H9 (cell line): Measurements from ENCODE around the gene RAB15. TPM values are rescaled to one million over a fixed set of nuclear protein-coding genes. Genes with fewer than 3 reads are reported as not detected.

Experiments
- DNase-seq: peaks from one replicate; pipeline ENCODE4 v3.0.0-alpha.2; 2017
- H2AFZ ChIP-seq: one replicate; pipeline ENCODE4 v1.6.1; 2013; ENCODE audit warnings: mild to moderate bottlenecking, low read length, control low read depth, moderate library complexity
- H2AK5ac ChIP-seq: 2 replicates; pipeline ENCODE4 v1.6.1; 2013; ENCODE audit warnings: low read length, control low read depth, mixed read lengths; ENCODE audit not compliant: insufficient read length
- H2BK120ac ChIP-seq: one replicate; pipeline ENCODE4 v1.6.1; 2013; ENCODE audit warnings: low read depth, mild to moderate bottlenecking, low read length, control low read depth, inconsistent platforms; ENCODE audit not compliant: poor library complexity, severe bottlenecking
- H2BK12ac ChIP-seq: 2 replicates; pipeline ENCODE4 v1.6.1; 2013; ENCODE audit warnings: low read length, control low read depth, mixed read lengths, low read depth; ENCODE audit not compliant: insufficient read length
- H2BK15ac ChIP-seq: 2 replicates; pipeline ENCODE4 v1.6.1; 2013; ENCODE audit warnings: low read depth, low read length, control low read depth
- H2BK20ac ChIP-seq: one replicate; pipeline ENCODE4 v1.6.1; 2013; ENCODE audit warnings: low read depth, mild to moderate bottlenecking, low read length, control low read depth, inconsistent platforms; ENCODE audit not compliant: poor library complexity, severe bottlenecking
- H2BK5ac ChIP-seq: 2 replicates; pipeline ENCODE4 v1.6.1; 2013; ENCODE audit warnings: low read length, control low read depth, mixed read lengths; ENCODE audit not compliant: insufficient read length
- H3K14ac ChIP-seq: 2 replicates; pipeline ENCODE4 v1.6.1; 2013; ENCODE audit warnings: low read length, control low read depth; ENCODE audit not compliant: insufficient read depth
- H3K18ac ChIP-seq: 2 replicates; pipeline ENCODE4 v1.6.1; 2013; ENCODE audit warnings: low read depth, mild to moderate bottlenecking, mixed read lengths, low read length, control low read depth; ENCODE audit not compliant: insufficient read length
- H3K23ac ChIP-seq: 2 replicates; pipeline ENCODE4 v1.6.1; 2013; ENCODE audit warnings: low read length, control low read depth, mixed read lengths, low read depth; ENCODE audit not compliant: insufficient read length
- H3K23me2 ChIP-seq: 2 replicates; pipeline ENCODE4 v1.6.1; 2013; ENCODE audit warnings: low read depth, mild to moderate bottlenecking, mixed read lengths, low read length, control low read depth; ENCODE audit not compliant: insufficient read length, poor library complexity, severe bottlenecking
- H3K27ac ChIP-seq: 2 replicates; pipeline ENCODE4 v1.5.1; 2013; ENCODE audit warnings: low read length, control low read depth, mixed read lengths, low read depth; ENCODE audit not compliant: insufficient read length
- H3K27me3 ChIP-seq: 2 replicates; pipeline ENCODE4 v1.6.1; 2013; ENCODE audit warnings: low read length, control low read depth, inconsistent platforms; ENCODE audit not compliant: insufficient read depth
- H3K4ac ChIP-seq: 2 replicates; pipeline ENCODE4 v1.6.1; 2013; ENCODE audit warnings: low read depth, mild to moderate bottlenecking, control low read depth, inconsistent platforms, low read length, moderate library complexity
- H3K4me1 ChIP-seq: 2 replicates; pipeline ENCODE4 v1.6.1; 2013; ENCODE audit warnings: low read length, control low read depth, inconsistent platforms; ENCODE audit not compliant: insufficient read depth
- H3K4me2 ChIP-seq: 2 replicates; pipeline ENCODE4 v1.6.1; 2013; ENCODE audit warnings: low read length, control low read depth, mixed read lengths; ENCODE audit not compliant: insufficient read length, insufficient read depth
- H3K56ac ChIP-seq: 2 replicates; pipeline ENCODE4 v1.6.1; 2013; ENCODE audit warnings: low read depth, mild to moderate bottlenecking, mixed read lengths, low read length, control low read depth; ENCODE audit not compliant: insufficient read length
- H3K79me1 ChIP-seq: 2 replicates; pipeline ENCODE4 v1.6.1; 2013; ENCODE audit warnings: low read depth, mild to moderate bottlenecking, moderate library complexity, low read length, control low read depth, inconsistent platforms; ENCODE audit not compliant: insufficient read depth, poor library complexity, severe bottlenecking
- H3K79me2 ChIP-seq: 2 replicates; pipeline ENCODE4 v1.6.1; 2013; ENCODE audit warnings: low read length, control low read depth, inconsistent platforms; ENCODE audit not compliant: insufficient read depth
- H3K9ac ChIP-seq: 2 replicates; pipeline ENCODE4 v1.6.1; 2013; ENCODE audit warnings: low read length, control low read depth, mixed read lengths; ENCODE audit not compliant: insufficient read length; ENCODE audit errors: extremely low read depth
- H3K9me3 ChIP-seq: one replicate; pipeline ENCODE4 v1.6.1; 2013; ENCODE audit warnings: low read depth, low read length, inconsistent platforms; ENCODE audit not compliant: control insufficient read depth
- H3T11ph ChIP-seq: one replicate; pipeline ENCODE4 v1.6.1; 2013; ENCODE audit warnings: mild to moderate bottlenecking, low read length, control low read depth, inconsistent platforms
- H4K20me1 ChIP-seq: one replicate; pipeline ENCODE4 v1.6.1; 2013; ENCODE audit not compliant: control insufficient read depth, insufficient read length, insufficient read depth
- H4K5ac ChIP-seq: 2 replicates; pipeline ENCODE4 v1.6.1; 2013; ENCODE audit warnings: low read depth, mild to moderate bottlenecking, mixed read lengths, low read length, control low read depth; ENCODE audit not compliant: insufficient read length
- H4K8ac ChIP-seq: replicated peaks from 2 replicates; pipeline ENCODE4 v1.6.1; 2013; ENCODE audit warnings: low read length, control low read depth, mixed read lengths, low read depth; ENCODE audit not compliant: insufficient read length
- H4K91ac ChIP-seq: 2 replicates; pipeline ENCODE4 v1.6.1; 2013; ENCODE audit warnings: low read depth, mild to moderate bottlenecking, moderate library complexity, mixed read lengths, low read length, control low read depth; ENCODE audit not compliant: insufficient read length
- H3K27ac Mint-ChIP-seq, 3 experiments: 2 replicates in 2 of 3; 3 replicates in 1 of 3; pipeline ENCODE4 v1.8.0; 2020 to 2021; ENCODE audit warnings: mixed read lengths in 3 of 3, mild to moderate bottlenecking in 1 of 3, moderate library complexity in 1 of 3
- H3K27me3 Mint-ChIP-seq: 2 replicates; pipeline ENCODE4 v1.8.0; 2021; ENCODE audit warnings: low read depth, mild to moderate bottlenecking, moderate library complexity, mixed read lengths
- H3K36me3 Mint-ChIP-seq, 3 experiments: 2 replicates in 2 of 3; 3 replicates in 1 of 3; pipeline ENCODE4 v1.8.0; 2020 to 2021; ENCODE audit warnings: low read depth in 3 of 3, mixed read lengths in 3 of 3; ENCODE audit not compliant: insufficient read depth in 1 of 3
- H3K4me1 Mint-ChIP-seq, 2 experiments: 2 replicates each; pipeline ENCODE4 v1.8.0; 2020; ENCODE audit warnings: mixed read lengths in 2 of 2
- H3K4me3 Mint-ChIP-seq, 2 experiments: 2 replicates in 1 of 2; 3 replicates in 1 of 2; pipeline ENCODE4 v1.8.0; 2020 to 2021; ENCODE audit warnings: mild to moderate bottlenecking in 2 of 2, mixed read lengths in 2 of 2, moderate library complexity in 1 of 2
- H3K9me3 Mint-ChIP-seq, 2 experiments: 2 replicates in 1 of 2; 3 replicates in 1 of 2; pipeline ENCODE4 v1.8.0; 2020; ENCODE audit warnings: mild to moderate bottlenecking in 2 of 2, mixed read lengths in 2 of 2, moderate library complexity in 1 of 2
- WGBS: extraction: QIAGEN DNeasy Blood & Tissue Kit; methylation state at CpG from one replicate; pipeline ENCODE4 v1.1.7; 2013; ENCODE audit warnings: missing lambda C conversion rate, low lambda C conversion rate, mixed read lengths; ENCODE audit not compliant: insufficient read length; ENCODE audit errors: extremely low coverage; 5-methylcytosine and 5-hydroxymethylcytosine counted together
- total RNA-seq: library from RNA; stranded (reverse); gene quantifications from 2 replicates; pipeline ENCODE4 v1.2.1, GENCODE V29; 2021
- TF ChIP-seq, protein P1 (sequence below): fragments of 200-600 bp; sonication (generic); conservative IDR thresholded peaks from 3 replicates; pipeline ENCODE4 v1.8.0; 2021; ENCODE audit warnings: antibody characterized with exemption, mild to moderate bottlenecking

Gene RAB15
- total RNA-seq, 1 experiment from 2014 or later = 54.3 TPM

DNA sequence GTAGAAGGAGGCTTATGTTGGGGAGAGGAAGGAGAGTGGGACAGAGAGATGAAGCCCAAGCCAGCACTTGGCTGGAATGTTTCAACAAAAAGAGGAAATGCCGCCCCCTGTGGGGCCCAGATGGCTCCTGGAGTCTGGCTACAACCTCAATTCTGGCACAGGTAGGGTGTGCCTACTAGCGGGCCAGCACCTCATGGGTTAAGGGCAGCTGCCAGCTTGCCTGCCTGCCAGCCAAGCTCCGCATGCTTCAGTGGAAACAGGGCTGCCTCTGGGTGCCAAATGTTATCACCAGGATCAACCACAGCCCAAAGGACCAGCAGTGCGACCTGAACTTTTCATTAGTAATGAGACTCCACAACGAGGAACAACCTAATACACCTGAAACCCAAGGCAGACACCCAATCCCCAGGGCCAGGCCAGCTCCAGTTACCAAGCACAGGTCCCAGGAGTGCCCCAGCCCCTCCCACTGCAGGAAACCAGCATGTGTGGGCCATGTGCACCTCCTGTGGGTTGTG, 11.3 kb downstream of the RAB15 start:
- Histone ChIP-seq H3K18ac (no peak overlapping the region), H4K5ac (no peak overlapping the region), H3T11ph (no peak overlapping the region), H2BK5ac (no peak overlapping the region), H4K8ac (no peak overlapping the region), H2BK120ac (no peak overlapping the region), H3K9ac (no peak overlapping the region), H3K14ac (no peak overlapping the region), H2BK15ac (no peak overlapping the region), H4K20me1 (no peaks in the 10 kb centered on the region), H3K79me1 (no peaks in the 10 kb centered on the region), H3K27me3 (no peaks in the 10 kb centered on the region), H2BK20ac (no peak overlapping the region), H2AK5ac (no peak overlapping the region), H2AFZ (no peak overlapping the region), H3K4me2 (no peak overlapping the region), H3K23ac (no peak overlapping the region), H2BK12ac (no peak overlapping the region), H4K91ac (no peak overlapping the region), H3K4ac (no peak overlapping the region), H3K27ac (no peak overlapping the region), H3K79me2 (no peaks in the 10 kb centered on the region), H3K23me2 (no peaks in the 10 kb centered on the region), H3K56ac (no peak overlapping the region), H3K4me1 (peaks cover 13% of the 10 kb centered on the region; the same call in 1 of the 2 replicates), H3K9me3 (no peaks in the 10 kb centered on the region)
- peak; percentile 76 for DNase-seq
- peaks cover 35 to 41% of the 10 kb centered on the region in 2 experiments for H3K4me1 Mint-ChIP-seq
- H3K27me3 Mint-ChIP-seq = no peaks in the 10 kb centered on the region
- H3K9me3 Mint-ChIP-seq = no peaks in the 10 kb centered on the region; a peak in 2 of 5 replicates
- no CpG with 5 or more reads among the region's 5 CpGs for WGBS
- TF ChIP-seq, protein P1, sequence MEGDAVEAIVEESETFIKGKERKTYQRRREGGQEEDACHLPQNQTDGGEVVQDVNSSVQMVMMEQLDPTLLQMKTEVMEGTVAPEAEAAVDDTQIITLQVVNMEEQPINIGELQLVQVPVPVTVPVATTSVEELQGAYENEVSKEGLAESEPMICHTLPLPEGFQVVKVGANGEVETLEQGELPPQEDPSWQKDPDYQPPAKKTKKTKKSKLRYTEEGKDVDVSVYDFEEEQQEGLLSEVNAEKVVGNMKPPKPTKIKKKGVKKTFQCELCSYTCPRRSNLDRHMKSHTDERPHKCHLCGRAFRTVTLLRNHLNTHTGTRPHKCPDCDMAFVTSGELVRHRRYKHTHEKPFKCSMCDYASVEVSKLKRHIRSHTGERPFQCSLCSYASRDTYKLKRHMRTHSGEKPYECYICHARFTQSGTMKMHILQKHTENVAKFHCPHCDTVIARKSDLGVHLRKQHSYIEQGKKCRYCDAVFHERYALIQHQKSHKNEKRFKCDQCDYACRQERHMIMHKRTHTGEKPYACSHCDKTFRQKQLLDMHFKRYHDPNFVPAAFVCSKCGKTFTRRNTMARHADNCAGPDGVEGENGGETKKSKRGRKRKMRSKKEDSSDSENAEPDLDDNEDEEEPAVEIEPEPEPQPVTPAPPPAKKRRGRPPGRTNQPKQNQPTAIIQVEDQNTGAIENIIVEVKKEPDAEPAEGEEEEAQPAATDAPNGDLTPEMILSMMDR = peak; percentile 64
- no peak overlapping the region for H3K4me3 Mint-ChIP-seq
- peaks cover 3 to 10% (median 5%) of the 10 kb centered on the region in 3 experiments; a peak in 6 of 7 replicates for H3K36me3 Mint-ChIP-seq
- H3K27ac Mint-ChIP-seq = peak overlapping the region in 1 of 3 experiments; percentile 77; a peak in 3 of 7 replicates
